ENCODE measurements around the gene OMG.
"Not testable (repeated sequence)": the region's sequence is repeated elsewhere in the genome, so short reads cannot be mapped to it uniquely, and the experiment has no call there.

OMG gene

DNA sequence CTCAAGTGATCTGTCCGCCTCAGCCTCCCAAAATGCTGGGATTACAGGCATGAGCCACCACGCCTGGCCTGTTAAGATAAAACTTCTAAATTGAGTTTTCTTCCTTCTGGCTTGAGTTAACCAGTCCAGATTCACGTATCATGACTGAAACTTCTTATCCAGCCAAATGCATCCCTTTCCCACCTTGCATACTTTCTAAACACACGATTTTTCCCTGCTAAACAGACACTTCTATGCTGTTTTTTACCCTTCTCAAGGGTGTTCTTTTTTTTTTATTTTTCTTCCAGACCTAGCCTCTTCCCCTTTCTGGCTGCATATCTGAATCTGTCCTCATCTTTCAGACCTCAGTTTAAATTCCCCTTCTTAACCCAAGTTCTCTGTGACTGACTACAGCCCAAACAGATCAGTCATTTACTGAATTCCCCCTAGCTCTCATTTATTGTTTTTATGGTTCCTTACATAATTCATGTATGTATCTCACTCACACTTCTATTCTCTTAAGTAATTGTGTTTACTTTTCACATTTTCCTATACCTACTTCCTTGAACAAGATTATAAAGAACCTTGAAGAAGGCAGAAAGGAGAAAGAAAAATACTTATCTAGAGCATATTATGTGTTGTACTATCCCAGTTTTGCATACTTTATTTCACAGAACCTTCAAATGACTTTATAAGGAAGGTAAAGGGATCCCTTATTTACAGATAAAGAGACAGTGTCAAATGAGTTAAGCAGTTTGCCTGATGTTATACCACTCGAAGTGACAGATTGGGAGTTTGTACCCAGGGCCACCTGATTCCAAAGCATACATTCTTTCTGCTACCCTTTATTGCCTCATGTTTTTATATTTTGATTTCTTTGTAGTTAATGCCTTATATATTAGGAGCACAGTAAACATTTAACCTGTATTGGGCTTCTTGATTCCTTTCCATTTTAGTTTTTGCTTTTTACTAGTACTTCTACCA is 11.6 kb upstream of the OMG start:
- DNase-seq = no peak

DNA sequence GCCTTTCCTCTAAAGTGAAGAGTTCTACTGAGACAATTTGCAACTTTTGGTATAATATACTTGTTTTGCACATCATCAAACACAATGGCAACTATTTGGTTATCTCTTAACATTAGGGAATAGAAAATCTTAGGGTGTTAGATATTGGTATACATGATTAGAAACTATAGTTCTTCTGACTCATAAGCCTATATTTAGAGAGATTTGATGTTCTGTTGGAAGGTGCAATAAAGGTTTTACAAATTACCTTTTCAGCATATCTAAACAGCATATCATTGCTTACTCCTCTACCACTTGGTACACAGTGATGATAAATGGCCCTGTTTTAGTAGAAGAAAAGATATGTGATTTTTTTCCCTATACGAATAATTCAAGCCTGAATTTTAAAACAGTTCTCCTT is 10.6 kb upstream of the OMG start:
- DNase-seq = no peak

DNA sequence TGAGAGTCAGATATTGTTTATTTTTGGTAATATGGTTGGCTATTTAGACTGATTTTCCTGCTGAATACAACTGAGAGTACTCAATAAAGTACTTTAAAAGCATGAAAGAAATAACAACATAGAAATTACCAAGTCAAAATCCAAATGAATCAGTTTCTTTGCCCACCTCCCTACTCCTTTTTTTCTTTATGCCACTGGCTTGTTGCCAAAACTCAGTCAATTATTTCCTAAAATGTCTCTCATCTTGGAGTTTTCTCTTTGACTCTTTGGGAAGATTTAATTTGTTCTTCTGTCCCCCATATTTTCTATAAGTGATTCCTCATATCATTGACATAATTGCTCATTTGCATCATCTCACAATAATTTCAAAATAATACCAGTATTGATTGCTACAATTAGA is 2.6 kb upstream of the OMG start:
- no peak for DNase-seq

DNA sequence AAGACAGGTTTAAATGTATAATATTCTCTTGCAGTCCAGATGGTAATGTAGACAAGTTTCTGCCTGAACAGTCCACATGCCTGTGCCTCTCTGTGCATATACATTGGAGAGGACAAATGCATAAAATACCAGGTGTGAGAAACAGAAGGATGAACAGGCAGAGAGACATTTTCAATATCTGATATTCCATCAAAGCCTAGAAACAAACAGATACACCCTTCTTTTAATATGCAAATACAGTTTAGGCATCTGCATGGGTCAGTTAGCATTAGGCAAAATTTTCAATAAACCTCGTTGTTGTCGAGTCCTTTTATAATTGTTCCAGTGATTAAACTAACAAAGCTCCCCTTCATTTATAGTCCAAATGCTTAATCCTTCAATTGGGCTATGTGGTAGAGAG is 897 bp downstream of the OMG start:
- no peak for DNase-seq

DNA sequence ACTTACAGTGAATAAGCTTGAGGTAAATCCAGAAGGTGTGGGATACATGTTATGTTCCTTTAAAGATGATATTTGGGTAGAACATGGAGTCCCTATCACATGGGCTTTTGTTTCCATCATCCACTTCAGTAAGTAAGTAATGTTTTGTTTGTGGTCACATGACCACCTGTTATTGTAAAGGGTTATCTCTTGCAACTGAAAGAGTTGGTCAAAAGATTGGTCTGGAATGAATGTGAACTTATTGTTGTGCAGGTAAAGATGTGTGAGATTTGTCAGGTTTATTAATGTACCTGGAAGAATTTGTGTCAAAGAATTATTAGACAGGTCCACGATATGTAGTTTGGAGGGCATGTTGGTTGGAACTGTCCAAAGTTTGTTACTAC is 1.6 kb downstream of the OMG start:
- no peak for DNase-seq

DNA sequence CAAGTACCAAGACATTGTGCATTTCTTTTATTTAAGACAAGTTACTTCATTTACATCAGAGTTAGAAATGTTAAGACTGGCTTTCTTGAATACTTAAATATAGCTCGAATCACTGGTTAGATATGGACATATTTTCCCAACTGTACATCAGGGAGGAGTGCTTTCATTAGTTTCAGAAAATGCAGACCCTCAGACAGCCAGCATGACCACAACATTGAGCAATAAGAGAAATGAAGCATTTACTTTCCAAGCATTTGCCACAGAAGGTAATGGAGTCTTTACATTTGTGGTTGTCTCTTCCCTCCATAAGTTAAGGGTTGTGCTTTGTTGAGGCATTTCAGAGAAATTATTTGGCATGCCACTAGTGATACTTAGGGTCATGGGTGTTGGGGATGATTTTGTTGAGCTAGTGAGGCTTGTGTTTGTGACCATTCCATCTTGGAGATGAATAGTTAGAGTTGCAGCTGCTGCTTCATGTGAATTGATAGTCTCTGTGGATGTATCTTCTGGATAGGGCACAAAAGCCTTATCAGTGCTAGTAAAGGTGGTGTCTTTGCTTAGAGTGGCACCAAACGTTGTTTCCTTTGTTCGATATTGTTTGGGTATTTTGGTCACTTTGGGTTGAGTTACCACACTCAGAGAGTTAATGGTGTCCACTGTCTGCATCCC is 2.1 kb downstream of the OMG start:
- DNase-seq = no peak

DNA sequence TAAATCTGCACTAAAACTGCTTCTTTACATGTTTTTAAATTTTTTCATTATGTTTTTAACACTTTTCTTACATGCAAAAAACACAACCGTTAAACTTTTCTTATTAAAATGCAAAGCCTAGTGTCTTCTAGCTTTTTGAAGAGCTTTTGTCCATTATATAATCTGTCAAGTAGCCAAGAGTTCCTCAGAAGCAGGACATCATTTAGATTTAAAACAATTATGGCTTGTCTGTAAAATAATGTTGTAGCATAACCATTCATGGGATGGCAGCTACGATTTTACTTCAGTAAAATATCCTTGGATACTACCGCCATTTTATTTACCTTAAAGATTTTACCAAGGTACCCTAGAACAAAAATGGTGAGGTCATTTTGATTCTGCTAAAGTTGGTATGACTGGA is 2.8 kb downstream of the OMG start:
- no peak for DNase-seq

DNA sequence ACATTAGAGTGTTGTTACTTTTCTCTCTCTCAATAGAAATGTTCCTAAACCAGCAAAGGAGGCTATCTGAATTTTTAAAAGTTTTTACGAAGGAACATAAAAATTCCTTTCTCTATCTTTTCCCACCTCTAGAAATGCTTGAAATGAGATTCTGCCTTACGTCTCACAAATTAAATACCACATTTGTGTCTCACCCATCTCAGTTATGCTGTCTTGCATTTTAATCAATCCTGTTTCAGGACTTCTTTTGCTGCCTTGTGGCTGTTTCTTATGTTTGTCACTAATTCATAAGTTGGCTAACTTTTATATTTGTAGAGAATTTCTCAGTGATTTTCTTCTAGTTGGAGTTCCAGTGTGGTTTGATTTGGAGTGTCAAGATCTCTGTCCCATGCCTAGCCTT is 3.5 kb downstream of the OMG start:
- DNase-seq = no peak

DNA sequence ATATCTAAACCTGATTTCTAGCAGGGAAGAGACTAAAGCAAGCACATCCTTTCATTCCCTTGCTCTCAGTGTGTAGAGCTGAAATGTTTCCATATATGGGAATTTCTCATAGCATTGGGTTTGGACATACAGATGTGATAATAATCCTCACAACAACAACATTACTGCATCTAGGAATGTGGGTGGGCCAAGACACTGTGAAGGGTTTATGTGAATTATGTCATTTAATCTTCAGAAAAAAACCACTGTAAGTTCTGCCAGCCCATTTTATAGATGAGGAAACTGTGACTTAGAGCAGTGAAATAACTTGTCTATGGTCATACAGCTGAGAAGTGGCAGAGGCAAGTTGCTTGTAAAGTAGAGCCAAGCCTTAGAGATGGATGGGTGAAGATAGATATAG is 5.2 kb downstream of the OMG start:
- DNase-seq = no peak

DNA sequence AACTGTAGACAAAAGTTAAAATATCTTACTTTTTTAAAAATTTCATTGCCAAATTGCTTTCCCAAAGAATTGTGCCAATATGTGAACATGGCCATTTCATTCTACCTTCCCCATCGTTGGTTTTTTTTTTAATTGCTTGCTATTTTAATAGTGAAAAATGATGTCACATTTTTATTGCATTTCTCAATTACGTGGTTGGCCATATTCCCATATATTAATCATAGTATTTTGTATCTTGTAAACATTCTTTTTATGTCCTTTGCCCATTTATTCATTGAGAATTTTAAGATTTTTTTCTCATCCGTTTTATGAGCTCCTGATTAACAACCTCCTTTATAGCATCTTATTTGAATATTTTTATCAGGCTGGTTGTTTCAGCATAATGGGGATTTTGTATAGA is 7.2 kb downstream of the OMG start:
- DNase-seq = no peak

DNA sequence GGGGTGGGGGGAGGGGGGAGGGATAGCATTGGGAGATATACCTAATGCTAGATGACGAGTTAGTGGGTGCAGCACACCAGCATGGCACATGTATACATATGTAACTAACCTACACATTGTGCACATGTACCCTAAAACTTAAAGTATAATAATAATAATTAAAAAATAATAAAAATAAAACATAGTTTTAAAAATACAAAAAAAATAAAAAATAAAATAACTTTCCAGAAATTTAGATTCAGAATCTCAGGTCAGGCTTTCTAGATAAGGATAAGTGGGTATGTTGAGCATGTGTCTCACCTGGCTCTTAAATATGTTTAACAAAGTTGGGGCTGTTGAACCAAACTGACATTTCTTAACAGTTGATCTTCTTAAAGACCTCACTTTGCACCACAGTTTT is 9.1 kb downstream of the OMG start:
- not testable (repeated sequence) for DNase-seq

DNA sequence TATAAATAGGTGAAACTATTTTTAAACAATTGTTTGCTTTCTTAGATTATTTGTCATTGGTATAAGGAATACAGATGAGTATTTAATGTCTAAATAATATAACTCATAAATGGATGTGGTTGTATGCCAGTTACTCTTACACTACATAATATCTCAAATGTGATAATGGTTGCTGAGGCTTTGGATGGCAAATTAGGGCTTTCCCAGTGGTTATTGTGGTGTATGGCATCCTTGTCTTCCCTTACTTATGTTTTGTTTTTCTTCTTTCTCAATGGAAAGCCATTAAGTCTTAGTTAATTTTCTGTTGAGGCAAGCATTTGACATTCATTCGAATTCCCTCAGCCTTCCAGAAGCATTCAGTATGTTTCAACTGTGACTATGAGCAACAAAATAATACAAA is 10.5 kb downstream of the OMG start:
- no peak for DNase-seq

DNA sequence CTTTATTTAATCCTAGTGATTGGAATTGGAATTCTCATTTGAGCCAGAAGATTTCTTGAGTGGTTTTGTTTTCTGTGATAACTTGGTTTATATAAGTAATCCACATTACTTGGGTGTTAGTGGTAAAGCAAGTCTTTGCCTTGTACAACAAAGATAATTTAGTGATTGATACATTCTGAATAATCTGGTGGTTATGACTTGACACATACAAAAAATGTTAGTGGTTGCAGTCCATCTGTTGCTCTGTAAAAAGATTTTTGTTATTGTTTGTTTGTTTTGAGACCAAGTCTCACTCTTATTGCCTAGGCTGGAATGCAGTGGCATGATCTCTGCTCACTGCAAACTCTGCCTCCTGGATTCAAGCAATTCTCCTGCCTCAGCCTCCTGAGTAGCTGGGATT is 13.2 kb downstream of the OMG start:
- DNase-seq = no peak

DNA sequence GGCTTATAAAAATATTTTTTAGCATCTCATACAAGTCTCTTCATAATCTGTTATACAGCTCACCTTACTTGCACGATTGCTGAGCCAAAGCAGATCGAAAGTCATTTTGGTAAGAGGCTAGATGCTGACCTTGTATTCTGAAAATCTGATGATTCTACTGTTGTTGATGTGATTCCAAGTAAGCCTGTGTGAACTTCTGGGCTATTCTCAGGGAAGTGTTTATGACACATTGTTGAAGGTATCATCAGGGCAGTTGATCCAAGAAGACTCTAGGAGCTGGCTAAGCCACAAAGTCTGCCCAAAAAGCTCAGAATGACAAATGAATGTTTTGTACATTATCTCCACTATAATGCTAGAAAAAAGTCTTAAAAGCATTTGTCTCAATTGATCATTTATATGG is 16.0 kb downstream of the OMG start:
- no peak for DNase-seq

DNA sequence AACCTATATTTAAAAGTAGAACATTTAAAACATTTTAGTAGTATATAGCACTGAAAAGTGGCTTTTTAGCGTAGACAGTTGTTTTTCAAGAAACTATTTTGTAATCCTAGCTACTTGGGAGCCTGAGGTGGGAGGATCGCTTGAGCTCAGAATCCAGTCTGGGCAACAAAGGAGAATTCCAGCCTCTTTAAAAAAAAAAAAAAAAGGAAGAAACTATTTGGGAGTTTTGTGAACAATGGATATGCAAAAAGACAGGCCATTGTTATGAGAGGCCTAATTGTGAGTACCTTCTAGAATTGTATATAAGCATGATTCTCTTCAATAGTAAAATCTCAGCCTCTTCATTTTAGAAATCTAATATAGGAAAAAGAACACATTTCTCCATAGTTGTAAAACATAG is 17.6 kb downstream of the OMG start:
- DNase-seq = no peak

DNA sequence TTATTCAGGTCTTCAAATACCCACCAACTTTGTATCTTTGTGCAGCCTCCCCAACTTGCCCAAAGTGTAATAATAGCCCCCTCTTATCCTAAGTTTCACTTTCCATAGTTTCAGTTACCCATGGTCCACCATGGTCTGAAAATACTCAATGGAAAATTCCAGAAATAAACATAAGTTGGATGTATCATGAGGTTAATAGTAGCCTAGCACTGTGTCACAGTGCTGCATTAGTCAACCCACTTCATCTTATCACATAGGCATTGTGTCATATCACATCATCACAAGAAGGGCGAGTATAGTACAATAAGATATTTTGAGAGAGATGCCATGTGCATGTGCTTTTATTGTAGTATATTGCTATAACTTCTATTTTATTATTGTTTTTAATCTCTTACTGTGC is 21.9 kb downstream of the OMG start:
- DNase-seq = no peak

DNA sequence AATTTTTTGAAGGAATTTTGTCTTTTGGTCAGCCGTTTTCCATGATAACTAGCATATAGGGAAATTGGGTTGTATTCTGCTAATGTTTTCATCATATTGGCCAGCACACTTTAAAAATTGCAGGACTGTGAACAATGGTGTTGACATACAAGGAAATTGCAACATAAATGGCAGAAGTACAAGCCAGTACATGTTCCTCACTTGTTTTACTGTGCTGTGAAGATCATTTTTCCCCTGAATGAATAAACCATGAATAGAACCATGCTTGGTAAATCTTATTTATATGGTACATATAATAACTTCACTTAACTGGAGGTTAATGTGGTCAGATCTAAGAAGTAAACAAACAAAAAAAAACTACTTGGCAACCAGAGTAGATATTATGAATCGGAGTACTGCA is 22.8 kb downstream of the OMG start:
- DNase-seq = no peak

DNA sequence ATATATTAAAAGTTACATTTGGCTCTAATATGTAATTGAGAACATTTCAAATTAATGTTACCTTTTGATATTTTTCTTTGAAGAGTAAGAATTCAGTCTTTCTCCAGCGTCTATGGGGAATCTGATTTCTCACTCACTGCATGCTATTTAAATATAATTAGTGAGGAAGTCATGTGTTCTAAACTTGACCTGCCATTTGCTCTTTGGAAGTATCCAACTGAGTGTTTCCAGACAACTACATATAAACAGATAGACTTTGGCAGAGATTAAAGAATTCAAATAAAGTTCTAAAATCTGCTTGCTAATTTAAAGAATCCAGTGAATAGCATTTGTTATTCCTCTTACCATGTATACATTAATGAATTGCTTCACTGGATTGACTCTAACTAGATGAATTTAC is 23.5 kb downstream of the OMG start:
- DNase-seq = no peak

DNA sequence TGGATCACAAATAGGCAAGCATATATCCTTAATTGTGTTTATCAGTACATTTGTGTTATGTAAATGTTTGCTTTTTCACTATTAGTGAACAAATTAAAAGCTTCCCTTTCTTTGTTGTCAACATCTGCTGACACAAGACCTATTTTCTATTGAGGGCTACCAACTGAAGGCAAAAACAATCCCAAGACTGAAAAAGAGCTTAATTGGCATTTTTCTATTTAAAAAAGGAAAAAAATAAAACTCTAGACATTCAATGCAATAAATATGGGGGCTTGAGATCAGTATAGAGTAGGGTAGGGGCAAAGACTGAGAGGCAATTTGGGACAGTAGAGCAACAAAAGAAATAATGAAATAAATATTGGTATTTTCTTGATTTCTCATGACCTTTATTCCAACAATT is 24.2 kb downstream of the OMG start:
- DNase-seq = no peak

DNA sequence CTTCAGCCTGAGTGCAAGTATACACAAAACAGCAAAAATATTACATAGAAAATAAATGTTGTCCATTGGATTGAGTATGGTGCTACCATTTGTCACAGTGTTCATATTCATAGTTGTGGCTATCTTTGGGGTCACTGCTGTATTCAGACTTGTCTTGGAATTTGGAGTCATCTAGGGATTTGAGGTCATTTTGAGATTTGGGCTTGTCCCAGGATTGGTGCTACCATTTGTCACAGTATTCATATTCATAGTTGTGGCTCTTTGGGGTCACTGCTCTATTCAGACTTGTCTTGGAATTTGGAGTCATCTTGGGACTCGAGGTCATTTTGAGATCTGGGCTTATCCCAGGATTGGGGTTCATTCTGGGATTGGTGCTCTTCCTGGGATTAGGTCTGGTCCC is 24.8 kb downstream of the OMG start:
- DNase-seq = no peak

DNA sequence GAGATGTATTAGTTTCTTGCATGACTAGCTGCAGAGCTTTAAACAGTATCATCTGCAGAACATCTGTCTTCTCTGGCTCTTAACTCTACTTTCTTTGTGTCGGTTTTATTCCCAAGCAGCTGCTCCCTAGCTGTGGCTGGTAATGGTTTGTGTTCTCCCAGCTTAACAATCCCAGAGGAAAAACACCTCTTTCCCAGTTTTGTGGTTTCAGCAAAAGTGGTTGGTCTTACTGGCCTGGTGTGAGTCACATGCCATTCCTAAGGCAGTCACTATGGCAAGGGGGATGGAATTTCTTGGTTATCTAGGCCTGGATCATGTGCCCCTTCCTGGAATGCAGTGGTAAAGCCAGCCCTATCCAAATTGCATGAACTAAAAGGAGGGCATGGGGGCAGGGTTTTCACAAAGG is 27.5 kb downstream of the OMG start:
- DNase-seq = no peak

DNA sequence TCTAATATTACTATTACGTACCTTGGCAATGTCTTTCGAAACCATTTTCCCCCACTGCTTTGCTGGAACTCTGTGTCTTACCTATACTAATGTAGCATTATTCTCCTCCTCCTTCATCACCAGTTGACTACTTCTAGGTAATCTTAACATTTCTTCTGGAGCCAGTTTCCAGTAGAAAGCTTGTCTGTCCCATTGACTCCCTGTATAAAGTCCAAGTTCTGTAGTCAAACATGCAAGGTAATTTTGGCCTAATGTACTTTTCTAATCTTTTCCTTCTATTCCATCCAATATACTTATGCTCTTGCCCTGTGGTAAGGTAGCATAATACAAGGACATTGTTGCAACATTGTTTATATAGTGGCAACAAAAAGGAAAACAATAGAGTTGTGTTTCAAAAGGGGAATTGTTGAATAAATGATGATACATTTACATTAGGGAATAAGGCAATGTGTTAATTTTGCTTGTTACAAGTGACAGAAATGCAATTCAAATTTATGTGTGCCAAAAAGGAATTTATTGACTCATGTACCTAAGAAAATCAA is 27.9 kb downstream of the OMG start:
- DNase-seq = no peak

DNA sequence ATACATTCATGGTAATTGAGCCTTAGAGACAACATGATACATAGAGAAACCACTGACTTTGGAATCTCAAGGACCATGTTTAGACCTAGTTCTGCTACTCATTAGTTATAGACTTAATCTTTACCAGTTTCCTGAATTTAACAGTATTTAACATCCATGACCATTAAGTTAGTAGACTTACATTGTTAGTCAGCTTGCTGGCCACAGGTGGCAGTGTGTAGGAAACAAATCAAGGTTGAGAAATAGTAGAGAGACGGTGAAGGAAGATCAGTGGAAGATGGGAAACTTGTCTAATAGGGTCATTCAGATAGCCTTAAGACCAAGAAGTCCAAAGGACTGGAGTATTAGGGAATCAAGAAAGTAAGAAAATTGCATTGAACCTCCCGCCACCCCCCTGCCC is 31.0 kb downstream of the OMG start:
- DNase-seq = no peak

DNA sequence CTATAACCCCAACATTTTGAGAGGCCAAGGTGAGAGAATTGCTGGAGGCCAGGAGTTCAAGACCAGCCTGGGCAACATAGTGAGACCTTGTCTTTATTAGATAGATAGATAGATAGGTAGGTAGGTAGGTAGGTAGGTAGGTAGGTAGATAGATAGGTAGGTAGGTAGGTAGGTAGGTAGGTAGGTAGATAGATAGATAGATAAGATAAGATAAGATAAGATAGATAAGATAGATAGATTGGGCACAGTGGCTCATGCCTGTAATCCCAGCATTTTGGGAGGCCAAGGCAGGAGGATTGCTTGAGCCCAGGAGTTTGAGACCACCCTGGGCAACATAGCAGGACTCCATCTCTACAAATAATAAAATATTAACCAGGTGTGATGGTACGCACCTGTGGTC is 34.1 kb downstream of the OMG start:
- DNase-seq = not testable (repeated sequence)
